PC-3 (cell line): Measurements from ENCODE around the gene HAND2.

ENCODE experiments used
- CTCF ChIP-seq: fragments of 300-600 bp; sonication (generic); conservative IDR thresholded peaks from 2 replicates; pipeline ENCODE4 v1.5.1; 2017; ENCODE audit warnings: antibody characterized with exemption, low read depth, mild to moderate bottlenecking, low read length
- EZH2 ChIP-seq: fragments of 300-600 bp; sonication (generic); IDR thresholded peaks from one replicate; pipeline ENCODE4 v1.6.1; 2017; ENCODE audit warnings: antibody characterized with exemption, mild to moderate bottlenecking, low read length; ENCODE audit not compliant: unreplicated experiment

- no peak for TF ChIP-seq CTCF
- TF ChIP-seq EZH2, result no peak
Observed at GRCh38 chr4:173528378-173529321, 1.4 kb downstream of the HAND2 start.
